Caco-2 (cell line): ENCODE measurements around the gene COCH. TPM values are rescaled to one million over a fixed set of nuclear protein-coding genes. Genes with fewer than 3 reads are reported as not detected.

Experiments used
- BruUV-seq: library from RNA; stranded (reverse); fragments of 400-500 nt; replicated peaks from 2 replicates; lab custom pipeline; 2021; lab: Mats Ljungman, UMichigan
- CTCF ChIA-PET: fragments of 300-600 bp; sonication (Branson Sonifier 250); formaldehyde crosslinking; loops from one replicate; lab custom pipeline; 2022; ENCODE audit warnings: antibody characterized with exemption; lab: Charles Lee
- POLR2A ChIA-PET: fragments of 300-600 bp; sonication (Branson Sonifier 250); formaldehyde crosslinking; loops from one replicate; lab custom pipeline; 2022; ENCODE audit warnings: antibody characterized with exemption; lab: Charles Lee
- DNase-seq, 2 experiments: peaks; one replicate each; pipeline versions ENCODE4 v3.0.0 to v3.0.0-alpha.2; 2020 to 2022
- H3K27me3 ChIP-seq: replicated peaks from 2 replicates; pipeline ENCODE4 v1.6.0; 2011; ENCODE audit warnings: low read length; ENCODE audit not compliant: control insufficient read depth, insufficient read depth
- H3K36me3 ChIP-seq: 2 replicates; pipeline ENCODE4 v1.5.1; 2011; ENCODE audit warnings: low read length; ENCODE audit not compliant: control insufficient read depth, insufficient read depth
- H3K4me1 ChIP-seq: fragments of 250-450 bp; sonication (Bioruptor Pico); 2 replicates; pipeline ENCODE4 v1.5.1; 2020; ENCODE audit warnings: mild to moderate bottlenecking
- H3K4me3 ChIP-seq: 2 replicates; pipeline ENCODE4 v1.5.1; 2011; ENCODE audit warnings: low read depth, mild to moderate bottlenecking, control low read depth, low read length
- H3K9me3 ChIP-seq: fragments of 250-450 bp; sonication (Bioruptor Pico); 2 replicates; pipeline ENCODE4 v1.5.1; 2020; ENCODE audit warnings: mild to moderate bottlenecking, moderate library complexity
- H3K27ac Mint-ChIP-seq: one replicate; pipeline ENCODE4 v1.8.0; 2022; ENCODE audit warnings: mixed read lengths; ENCODE audit not compliant: unreplicated experiment
- H3K27me3 Mint-ChIP-seq: one replicate; pipeline ENCODE4 v1.8.0; 2022; ENCODE audit warnings: mixed read lengths; ENCODE audit not compliant: insufficient read depth, unreplicated experiment
- H3K36me3 Mint-ChIP-seq: one replicate; pipeline ENCODE4 v1.8.0; 2022; ENCODE audit warnings: mild to moderate bottlenecking, mixed read lengths; ENCODE audit not compliant: insufficient read depth, unreplicated experiment
- H3K4me1 Mint-ChIP-seq: one replicate; pipeline ENCODE4 v1.8.0; 2022; ENCODE audit warnings: low read depth, mixed read lengths; ENCODE audit not compliant: unreplicated experiment
- H3K4me3 Mint-ChIP-seq: one replicate; pipeline ENCODE4 v1.8.0; 2022; ENCODE audit warnings: mild to moderate bottlenecking, moderate library complexity, mixed read lengths; ENCODE audit not compliant: unreplicated experiment
- H3K9me3 Mint-ChIP-seq: one replicate; pipeline ENCODE4 v1.8.0; 2022; ENCODE audit warnings: mixed read lengths; ENCODE audit not compliant: unreplicated experiment
- intact Hi-C: fragments of 100-400 bp; cut with micrococcal nuclease; formaldehyde crosslinking; loops from one replicate; pipeline ENCODE4 v1.10.0; 2022; ENCODE audit not compliant: unreplicated experiment
- total RNA-seq: library from RNA; stranded (reverse); gene quantifications from 2 replicates; pipeline ENCODE4 v1.2.3, GENCODE V29; 2022
- TF ChIP-seq, protein P1 (sequence below), 2 experiments: fragments of 200-600 bp in 1 of 2; IDR thresholded peaks; 1 replicate in 1 of 2; 2 replicates in 1 of 2; pipeline versions ENCODE4 v1.5.1 to v1.8.0; 2011 to 2022; ENCODE audit warnings: antibody characterized with exemption in 1 of 2, control low read depth in 1 of 2, inconsistent platforms in 1 of 2, low read depth in 1 of 2, low read length in 1 of 2, mild to moderate bottlenecking in 1 of 2, moderate library complexity in 1 of 2; ENCODE audit not compliant: insufficient read depth in 1 of 2, severe bottlenecking in 1 of 2, unreplicated experiment in 1 of 2

COCH gene
- total RNA-seq, 1 experiment from 2014 or later, result 32.2 TPM

GRCh38 chr14:30842431-30842830 lies 31.9 kb upstream of the COCH start:
- intact Hi-C loops, result no loop called here
- Mint-ChIP-seq H3K9me3 (no peaks in the 10 kb centered on the region), H3K36me3 (no peaks in the 10 kb centered on the region), H3K27me3 (peaks cover 12% of the 10 kb centered on the region), H3K27ac (no peak overlapping the region), H3K4me1 (no peaks in the 10 kb centered on the region), H3K4me3 (no peak overlapping the region)
- CTCF ChIA-PET, result no interaction called here
- BruUV-seq, result no TSS peak
- no peaks in the 10 kb centered on the region for H3K27me3 ChIP-seq
- H3K4me1 ChIP-seq, result no peaks in the 10 kb centered on the region
- no peaks in the 10 kb centered on the region for H3K9me3 ChIP-seq
- no peak overlapping the region for H3K4me3 ChIP-seq
- no peak for DNase-seq
- no peaks in the 10 kb centered on the region for H3K36me3 ChIP-seq
- POLR2A ChIA-PET, result no interaction called here
- TF ChIP-seq, protein P1, sequence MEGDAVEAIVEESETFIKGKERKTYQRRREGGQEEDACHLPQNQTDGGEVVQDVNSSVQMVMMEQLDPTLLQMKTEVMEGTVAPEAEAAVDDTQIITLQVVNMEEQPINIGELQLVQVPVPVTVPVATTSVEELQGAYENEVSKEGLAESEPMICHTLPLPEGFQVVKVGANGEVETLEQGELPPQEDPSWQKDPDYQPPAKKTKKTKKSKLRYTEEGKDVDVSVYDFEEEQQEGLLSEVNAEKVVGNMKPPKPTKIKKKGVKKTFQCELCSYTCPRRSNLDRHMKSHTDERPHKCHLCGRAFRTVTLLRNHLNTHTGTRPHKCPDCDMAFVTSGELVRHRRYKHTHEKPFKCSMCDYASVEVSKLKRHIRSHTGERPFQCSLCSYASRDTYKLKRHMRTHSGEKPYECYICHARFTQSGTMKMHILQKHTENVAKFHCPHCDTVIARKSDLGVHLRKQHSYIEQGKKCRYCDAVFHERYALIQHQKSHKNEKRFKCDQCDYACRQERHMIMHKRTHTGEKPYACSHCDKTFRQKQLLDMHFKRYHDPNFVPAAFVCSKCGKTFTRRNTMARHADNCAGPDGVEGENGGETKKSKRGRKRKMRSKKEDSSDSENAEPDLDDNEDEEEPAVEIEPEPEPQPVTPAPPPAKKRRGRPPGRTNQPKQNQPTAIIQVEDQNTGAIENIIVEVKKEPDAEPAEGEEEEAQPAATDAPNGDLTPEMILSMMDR (IDR thresholded peaks at IDR 0.05; ENCODE audit: insufficient read depth in 1 of 2, low read depth in 1 of 2, low read length in 1 of 2, severe bottlenecking in 1 of 2, unreplicated experiment in 1 of 2), result no peak

- no peaks in the 10 kb centered on the region for H3K4me1 Mint-ChIP-seq
- no peak for DNase-seq
- Histone ChIP-seq H3K4me3 (no peak overlapping the region), H3K4me1 (no peaks in the 10 kb centered on the region), H3K36me3 (no peaks in the 10 kb centered on the region), H3K27me3 (peaks cover 1% of the 10 kb centered on the region; the same call in 1 of the 2 replicates), H3K9me3 (no peaks in the 10 kb centered on the region)
- no peaks in the 10 kb centered on the region for H3K36me3 Mint-ChIP-seq
- ChIA-PET CTCF (no interaction called here), POLR2A (no interaction called here)
- H3K27me3 Mint-ChIP-seq, result peaks cover 20% of the 10 kb centered on the region
- no peaks in the 10 kb centered on the region for H3K9me3 Mint-ChIP-seq
- TF ChIP-seq, protein P1 (IDR thresholded peaks at IDR 0.05; ENCODE audit: insufficient read depth in 1 of 2, low read depth in 1 of 2, low read length in 1 of 2, severe bottlenecking in 1 of 2, unreplicated experiment in 1 of 2), result no peak
- H3K27ac Mint-ChIP-seq, result no peak overlapping the region
- BruUV-seq, result no TSS peak
- intact Hi-C loops, result no loop called here
- H3K4me3 Mint-ChIP-seq, result no peak overlapping the region
These were observed 25.7 kb upstream of the COCH start for GRCh38 chr14:30848449-30849240.

DNA sequence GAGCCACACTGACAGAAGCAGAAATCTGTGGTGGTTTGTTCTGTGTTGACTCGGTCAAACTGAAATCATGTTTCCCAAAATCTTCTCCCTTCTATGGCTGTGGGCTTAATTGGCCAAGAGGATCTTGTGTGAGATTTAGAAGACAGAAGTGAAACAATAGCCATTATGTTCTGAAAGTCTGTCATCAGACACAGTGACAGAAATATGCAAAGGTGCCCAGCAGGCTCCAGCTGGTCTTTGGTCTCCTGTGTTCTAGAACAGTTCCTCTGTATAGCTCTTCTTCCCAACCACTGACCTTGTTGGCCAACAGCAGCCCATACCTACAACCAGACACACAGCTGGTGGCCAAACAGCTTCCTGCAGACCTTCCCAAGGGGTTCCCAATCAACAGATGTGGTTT lies 25.0 kb upstream of the COCH start:
- H3K36me3 Mint-ChIP-seq, result no peaks in the 10 kb centered on the region
- H3K4me1 ChIP-seq, result no peaks in the 10 kb centered on the region
- no peaks in the 10 kb centered on the region for H3K9me3 ChIP-seq
- H3K4me3 ChIP-seq, result no peak overlapping the region
- ChIA-PET CTCF (no interaction called here), POLR2A (no interaction called here)
- TF ChIP-seq, protein P1 (IDR thresholded peaks at IDR 0.05; ENCODE audit: insufficient read depth in 1 of 2, low read depth in 1 of 2, low read length in 1 of 2, severe bottlenecking in 1 of 2, unreplicated experiment in 1 of 2), result no peak
- H3K4me1 Mint-ChIP-seq, result no peaks in the 10 kb centered on the region
- peaks cover 20% of the 10 kb centered on the region for H3K27me3 Mint-ChIP-seq
- no peak overlapping the region for H3K27ac Mint-ChIP-seq
- intact Hi-C loops, result no loop called here
- no TSS peak for BruUV-seq
- DNase-seq, result no peak
- H3K27me3 ChIP-seq, result peaks cover 1% of the 10 kb centered on the region; the same call in 1 of the 2 replicates
- H3K36me3 ChIP-seq, result no peaks in the 10 kb centered on the region
- H3K9me3 Mint-ChIP-seq, result no peaks in the 10 kb centered on the region
- H3K4me3 Mint-ChIP-seq, result no peak overlapping the region
